Activated T-cell treated with anti-CD3 and anti-CD28 coated beads for 48 hours (primary cell): ENCODE results near the gene CCDC88A.
A peak's percentile ranks its signal among the peaks of the same experiment; 100 is the strongest.
"Not testable (repeated sequence)": the region's sequence is repeated elsewhere in the genome, so short reads cannot be mapped to it uniquely, and the experiment has no call there.

ENCODE experiments used
- DNase-seq: peaks from one replicate; pipeline ENCODE4 v3.0.0-alpha.2; 2020; ENCODE audit warnings: low read depth

Gene CCDC88A, protein sequence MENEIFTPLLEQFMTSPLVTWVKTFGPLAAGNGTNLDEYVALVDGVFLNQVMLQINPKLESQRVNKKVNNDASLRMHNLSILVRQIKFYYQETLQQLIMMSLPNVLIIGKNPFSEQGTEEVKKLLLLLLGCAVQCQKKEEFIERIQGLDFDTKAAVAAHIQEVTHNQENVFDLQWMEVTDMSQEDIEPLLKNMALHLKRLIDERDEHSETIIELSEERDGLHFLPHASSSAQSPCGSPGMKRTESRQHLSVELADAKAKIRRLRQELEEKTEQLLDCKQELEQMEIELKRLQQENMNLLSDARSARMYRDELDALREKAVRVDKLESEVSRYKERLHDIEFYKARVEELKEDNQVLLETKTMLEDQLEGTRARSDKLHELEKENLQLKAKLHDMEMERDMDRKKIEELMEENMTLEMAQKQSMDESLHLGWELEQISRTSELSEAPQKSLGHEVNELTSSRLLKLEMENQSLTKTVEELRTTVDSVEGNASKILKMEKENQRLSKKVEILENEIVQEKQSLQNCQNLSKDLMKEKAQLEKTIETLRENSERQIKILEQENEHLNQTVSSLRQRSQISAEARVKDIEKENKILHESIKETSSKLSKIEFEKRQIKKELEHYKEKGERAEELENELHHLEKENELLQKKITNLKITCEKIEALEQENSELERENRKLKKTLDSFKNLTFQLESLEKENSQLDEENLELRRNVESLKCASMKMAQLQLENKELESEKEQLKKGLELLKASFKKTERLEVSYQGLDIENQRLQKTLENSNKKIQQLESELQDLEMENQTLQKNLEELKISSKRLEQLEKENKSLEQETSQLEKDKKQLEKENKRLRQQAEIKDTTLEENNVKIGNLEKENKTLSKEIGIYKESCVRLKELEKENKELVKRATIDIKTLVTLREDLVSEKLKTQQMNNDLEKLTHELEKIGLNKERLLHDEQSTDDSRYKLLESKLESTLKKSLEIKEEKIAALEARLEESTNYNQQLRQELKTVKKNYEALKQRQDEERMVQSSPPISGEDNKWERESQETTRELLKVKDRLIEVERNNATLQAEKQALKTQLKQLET (N-terminal part only)

DNA sequence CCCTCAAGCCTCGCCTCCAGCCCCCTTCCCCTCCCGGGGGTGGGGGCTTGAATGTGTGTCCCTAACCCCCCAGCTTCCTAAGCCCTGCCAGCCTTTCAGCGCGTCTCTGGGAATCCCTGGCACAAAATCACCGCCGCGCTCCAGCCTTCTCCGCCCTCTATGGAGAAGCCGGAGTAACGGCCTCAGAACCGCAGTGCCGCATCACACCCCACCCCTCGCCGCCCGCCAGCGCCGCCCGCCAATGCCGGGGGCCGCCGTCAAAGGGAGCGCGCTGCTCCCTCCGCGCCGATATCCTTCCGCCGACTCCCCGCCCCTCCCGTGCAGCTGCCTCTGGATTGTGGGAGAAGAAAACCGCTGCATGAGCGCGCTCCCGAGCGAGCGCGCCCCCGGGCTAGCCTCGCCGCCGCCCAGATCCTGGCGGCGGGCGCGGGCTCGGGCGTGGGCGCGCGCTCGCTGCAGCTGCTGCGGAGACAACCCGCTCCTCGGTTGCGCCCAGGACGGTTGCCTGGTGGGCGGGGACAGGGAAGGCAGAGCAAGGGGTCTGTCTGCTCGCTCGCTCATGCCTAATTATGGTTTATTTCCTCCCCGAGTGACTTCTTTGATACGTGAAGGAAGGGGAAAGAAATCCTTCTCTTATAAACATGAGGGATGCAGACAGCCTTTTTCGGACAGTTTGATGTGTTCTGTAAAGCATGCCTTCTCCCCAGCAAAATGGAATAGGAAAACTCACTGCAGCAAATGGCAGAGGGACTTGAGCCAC lies at the start of gene CCDC88A:
Gene CCDC88A, minus strand, starts transcription at position 178 of the 760 bp plus-strand sequence. CDS start 777 bp downstream, outside the sequence.
- DNase-seq: peak; percentile 87

DNA sequence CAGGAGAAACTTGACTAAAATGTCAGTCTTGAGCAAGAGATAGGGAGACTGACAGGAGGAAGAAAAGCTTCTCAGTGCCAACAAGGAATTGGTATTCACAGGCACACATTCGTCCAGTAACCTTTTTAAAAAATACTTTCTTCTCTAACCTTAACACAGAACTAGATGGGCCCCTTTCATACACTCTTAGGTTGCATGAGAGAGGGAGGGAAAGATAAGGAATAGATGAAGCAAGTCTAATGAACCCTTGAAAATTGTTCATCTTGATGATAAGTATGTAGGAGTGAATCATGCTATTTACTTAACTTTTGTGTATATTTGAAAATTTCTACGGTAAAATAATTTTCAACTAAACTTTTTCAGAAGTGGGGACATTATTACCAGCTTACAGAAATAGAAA lies 42.0 kb upstream of the CCDC88A start:
- DNase-seq: no peak

DNA sequence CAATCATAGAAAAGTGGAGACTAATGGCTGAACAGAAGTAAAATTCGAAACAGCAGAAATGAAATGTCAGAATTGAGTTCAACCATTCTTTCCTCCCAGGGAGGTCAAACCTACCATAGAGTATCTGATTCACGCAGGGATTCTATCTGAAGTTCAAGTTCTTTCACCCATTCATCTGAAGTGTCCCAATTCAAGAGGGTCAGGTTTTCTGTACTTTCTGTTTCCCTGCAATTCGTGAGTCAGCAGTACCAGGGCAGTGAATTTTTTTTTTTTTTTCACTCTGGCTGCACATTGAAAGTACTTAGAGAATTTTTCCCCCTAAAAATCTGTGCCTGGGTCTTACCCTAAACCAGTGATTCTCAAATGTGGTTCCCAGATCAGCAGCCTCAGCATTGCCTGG lies 40.9 kb upstream of the CCDC88A start:
- no peak for DNase-seq

DNA sequence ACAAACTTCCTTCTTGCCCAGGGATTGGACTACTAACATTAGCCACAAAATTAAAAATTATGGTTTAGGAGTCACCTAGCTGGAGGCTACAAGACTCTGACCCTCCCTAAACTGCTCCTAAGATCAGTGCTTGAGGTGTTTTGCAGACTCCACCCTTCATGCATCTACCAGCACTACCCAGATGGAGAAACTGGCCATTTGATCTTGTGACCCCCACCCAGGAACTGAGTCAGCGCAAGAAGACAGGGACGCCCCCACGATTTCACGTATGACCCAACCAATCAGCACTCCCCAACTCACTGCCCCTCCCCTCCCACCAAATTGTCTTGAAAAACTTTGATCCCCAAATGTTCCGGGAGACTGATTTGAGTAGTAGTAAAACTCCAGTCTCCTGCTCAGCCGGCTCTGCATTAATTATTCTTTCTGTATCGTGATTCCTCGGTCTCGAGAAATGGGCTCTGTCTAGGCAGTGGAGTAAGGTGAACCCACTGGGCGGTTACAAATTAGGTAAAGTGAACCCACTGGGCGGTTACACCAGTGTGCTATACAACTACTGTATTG lies 40.1 kb upstream of the CCDC88A start:
- DNase-seq: no peak

DNA sequence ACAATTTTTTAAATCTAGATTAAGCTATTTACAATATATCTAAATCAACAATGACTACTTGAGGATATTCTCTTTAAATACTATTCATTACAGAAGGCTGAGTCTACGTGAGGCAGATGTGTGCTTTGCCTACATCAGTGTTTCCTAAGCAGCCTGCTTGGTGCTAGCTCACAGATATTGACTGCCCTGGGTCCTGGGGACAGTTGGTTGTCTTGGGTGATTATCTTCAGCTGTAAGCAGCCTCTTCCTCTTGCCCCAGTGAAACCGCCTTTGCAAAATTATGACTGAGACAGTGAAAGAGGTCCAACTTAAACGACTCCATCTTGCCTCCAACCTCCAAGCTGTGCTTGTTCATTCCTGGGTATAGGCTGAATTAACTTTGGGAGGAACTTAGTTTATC lies 39.6 kb upstream of the CCDC88A start:
- no peak for DNase-seq

DNA sequence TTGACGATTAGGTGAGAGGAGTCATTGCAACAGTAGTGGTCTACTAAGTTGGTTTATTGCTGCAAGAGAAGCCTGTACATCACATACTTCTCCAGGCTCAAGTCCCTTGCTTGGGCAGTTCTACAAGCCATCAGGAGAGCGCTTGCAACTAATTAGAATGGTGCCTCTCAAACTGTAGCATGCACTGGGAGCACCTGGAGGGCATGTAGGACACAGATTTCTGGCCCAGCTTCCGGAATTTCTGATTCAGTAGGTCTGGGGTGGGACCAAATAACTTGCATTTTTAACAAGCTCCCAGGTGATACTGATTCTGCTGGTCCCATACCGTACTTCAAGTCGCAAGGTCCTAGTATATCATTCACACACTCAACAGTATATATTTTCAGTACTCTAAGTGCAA lies 34.5 kb upstream of the CCDC88A start:
- DNase-seq: no peak

DNA sequence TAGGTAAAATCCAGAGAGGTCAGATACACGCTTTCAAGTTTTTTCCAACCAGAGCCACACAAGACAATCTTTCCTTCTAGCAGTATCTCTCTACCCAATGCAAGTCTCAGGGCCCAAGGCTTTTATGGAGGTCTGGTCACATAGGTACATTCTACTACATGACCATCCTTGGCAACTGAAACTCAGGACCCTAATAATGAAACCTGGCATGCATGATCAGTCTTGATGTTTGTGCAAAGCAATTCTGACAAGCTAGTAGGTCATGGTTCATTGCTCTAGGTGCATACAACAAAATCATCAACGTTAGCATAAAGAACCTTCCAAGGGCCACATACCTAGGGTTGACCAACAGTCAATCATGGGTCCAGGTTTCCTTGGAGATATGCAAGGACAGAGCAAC lies 33.2 kb upstream of the CCDC88A start:
- no peak for DNase-seq

DNA sequence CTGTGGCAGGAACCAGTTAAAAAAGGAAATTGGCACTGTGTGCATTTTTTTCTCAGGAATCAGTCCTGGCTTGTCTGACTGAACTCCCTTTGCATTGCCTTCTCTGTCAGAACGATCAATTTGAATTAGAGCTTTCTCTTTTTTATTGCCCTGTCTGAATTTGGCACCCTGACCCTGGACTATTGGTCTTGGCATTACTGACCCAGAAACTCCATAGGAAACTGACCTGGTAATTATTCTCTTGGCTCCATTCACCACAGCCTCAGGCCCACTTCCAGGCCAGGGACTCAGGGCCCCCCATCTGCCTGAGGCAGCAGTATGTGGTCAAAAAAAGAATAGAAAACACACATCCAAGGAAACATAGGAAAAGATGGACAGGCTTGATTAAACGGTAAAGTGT lies 32.0 kb upstream of the CCDC88A start:
- no peak for DNase-seq

DNA sequence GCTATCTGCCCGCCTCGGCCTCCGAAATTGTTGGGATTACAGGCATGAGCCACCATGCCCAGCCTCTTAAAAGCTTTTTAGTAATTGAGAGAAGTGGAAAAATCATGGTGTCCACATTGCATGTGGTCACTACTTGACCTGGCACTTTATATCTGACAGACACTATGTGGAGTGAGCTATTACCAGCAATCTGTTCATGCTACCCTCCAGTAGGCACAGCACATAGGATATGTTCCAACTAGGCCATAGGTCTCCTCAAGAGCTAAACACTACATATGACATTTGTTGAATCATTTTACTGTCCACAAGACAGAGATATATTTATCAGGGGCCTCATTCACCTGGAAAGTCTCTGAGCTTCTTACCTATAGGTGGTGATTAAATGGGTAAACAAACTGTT lies 30.4 kb upstream of the CCDC88A start:
- not testable (repeated sequence) for DNase-seq

DNA sequence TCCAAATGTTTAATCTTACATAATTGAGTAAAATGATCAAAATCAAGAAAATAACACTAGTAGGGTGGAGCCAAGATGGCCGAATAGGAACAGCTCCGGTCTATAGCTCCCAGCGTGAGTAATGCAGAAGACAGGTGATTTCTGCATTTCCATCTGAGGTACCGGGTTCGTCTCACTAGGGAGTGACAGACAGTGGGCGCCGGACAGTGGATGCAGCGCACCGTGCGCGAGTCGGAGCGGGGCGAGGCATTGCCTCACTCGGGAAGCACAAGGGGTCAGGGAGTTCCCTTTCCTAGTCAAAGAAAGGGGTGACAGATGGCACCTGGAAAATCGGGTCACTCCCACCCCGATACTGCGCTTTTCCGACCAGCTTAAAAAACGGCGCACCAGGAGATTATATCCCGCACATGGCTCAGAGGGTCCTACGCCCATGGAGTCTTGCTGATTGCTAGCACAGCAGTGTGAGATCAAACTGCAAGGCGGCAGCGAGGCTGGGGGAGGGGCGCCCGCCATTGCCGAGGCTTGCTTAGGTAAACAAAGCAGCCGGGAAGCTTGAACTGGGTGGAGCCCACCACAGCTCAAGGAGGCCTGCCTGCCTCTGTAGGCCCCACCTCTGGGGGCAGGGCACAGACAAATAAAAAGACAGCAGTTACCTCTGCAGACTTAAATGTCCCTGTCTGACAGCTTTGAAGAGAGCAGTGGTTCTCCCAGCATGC lies 22.5 kb upstream of the CCDC88A start:
- DNase-seq: not testable (repeated sequence)

DNA sequence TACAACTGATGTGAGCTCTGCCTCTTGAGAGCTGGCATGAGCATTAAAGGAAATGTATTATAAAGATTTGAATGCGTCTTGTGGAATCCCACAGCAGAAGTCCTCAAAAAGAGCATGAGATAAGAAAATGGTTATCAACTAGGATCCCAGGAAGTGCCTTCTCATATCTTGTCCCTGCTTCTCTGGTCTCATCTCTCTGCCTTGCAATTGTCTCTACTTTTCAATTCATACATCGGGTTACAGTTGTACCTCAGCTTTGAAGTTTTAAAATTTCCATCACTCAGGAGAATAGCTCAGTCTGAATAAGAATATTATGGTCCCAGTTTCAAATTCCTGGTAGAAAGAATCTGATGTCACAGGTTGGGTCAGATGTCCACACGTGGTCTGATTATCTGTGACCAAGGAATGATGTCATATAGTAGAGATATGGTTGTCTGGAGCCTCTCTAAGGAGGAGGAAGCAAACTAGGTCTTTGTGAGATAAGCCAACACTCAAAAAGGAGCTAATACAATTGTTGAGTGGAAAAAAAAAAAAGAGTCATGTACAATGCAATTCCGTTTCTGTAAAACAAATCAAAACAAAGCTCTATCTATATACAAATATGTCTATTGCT lies 21.7 kb upstream of the CCDC88A start:
- no peak for DNase-seq

DNA sequence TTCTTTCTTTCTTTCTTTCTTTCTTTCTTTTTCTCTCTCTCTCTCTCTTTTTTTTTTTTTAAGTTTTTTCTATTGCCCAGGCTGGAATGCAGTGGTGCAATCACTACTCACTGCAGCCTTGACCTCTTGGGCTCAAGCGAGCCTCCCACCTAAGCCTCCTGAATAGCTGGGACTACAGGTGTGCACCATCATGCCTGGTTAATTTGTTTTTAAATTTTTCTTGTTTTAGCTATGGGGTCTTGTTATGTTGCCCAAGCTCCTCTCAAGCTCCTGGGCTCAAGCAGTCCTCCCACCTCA lies 19.4 kb upstream of the CCDC88A start:
- DNase-seq: no peak

DNA sequence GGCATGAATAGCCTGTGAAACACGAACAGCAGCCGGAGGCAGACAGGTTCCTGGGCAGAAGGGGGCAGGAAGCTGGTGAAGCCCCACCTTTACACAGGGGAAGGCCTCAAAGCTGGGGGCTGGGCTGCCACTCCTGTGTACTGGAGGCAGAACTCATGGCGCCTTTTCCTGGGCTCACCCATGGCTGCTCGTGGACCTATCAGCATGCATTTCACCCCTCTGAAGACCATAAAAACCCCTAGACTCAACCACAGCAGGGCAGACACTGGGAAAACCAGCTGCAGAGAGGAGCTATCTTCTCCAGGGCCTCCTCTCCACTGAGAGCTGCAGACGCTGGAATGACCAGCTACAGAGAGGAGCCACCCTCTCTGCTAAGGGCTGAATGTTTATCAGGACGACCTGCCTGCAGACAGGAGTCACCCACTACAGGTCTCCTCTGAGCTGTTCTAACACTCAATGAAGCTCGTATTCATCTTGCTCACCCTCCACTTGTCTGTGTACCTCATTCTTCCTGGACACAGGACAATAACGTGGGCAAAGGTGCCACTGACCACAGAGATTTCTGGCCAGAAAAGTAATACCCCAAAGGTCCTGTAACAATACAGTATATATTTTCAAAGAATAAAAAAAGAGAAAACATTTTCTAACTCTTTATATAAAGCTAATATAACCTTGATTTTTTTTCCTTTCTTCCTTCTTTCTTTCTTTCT lies 18.9 kb upstream of the CCDC88A start:
- no peak for DNase-seq

DNA sequence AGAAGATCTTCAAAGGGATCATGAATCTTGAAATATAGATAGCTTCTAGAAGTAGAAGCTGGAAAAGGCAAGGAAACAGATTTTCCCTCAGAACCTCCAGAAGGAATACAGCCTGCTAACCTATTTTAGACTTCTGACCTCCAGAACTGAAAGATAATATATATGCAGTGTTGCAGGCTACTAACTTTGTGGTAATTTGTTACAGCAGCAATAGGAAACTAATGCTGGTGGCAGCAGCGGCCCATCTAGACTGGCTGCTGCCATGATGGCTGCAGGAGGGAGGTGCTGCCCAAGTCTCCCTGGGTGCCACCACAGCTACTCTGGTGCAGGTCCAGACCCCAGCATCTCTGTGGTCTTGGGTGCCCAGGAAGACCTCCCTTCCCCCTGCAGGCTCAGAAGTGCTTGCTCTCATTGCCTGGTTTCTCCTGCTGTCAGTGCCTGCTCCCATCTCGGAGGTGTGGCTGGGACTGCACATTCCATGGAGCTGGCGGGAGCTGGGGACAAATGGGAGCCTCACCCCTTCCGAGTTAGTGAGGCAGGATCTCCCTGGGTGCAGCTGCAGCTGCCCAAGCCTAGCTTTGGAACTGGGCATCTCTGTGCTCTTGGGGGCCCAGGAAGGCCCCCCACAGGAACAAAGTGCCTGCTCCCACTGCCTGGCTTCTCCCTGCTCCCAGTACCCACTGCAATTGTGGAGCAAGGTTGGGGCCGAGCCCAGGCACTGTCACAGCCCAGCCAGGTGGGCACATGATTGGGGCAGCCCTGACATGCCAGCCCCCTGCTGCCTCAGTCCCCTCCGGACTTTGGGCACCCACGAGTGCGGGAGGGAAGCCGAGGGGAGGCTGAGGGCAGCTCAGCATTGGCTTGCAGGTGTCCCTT lies 18.1 kb upstream of the CCDC88A start:
- DNase-seq: no peak

DNA sequence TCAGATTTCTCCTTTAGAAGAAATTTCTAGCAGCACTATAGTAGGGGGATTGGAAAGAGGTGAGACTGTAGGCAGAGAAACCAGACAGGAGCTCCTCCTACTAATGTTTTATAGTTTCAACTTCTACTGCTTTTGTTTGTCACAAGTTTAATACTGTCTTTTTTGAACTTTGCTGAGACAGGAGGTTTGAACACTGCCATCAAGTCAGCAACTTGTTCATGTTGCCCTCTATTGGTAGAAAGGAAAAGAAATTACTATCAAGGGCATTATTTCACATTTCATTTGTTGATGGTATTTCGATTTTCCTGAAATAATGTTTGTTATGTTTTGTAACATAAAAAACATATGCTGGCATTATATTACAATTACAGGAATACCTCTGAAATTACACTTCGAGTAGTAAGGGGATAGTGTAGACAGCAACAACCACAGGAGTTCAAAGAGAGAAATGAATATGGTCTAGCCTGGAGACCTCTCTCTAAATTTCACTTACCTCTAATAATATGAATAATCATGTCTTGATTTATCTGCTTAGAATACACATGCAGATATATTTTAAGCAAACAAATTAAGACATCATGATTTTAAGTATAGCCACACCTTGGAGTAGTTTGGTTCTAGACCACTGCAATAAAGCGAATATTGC lies 12.4 kb upstream of the CCDC88A start:
- DNase-seq: no peak

DNA sequence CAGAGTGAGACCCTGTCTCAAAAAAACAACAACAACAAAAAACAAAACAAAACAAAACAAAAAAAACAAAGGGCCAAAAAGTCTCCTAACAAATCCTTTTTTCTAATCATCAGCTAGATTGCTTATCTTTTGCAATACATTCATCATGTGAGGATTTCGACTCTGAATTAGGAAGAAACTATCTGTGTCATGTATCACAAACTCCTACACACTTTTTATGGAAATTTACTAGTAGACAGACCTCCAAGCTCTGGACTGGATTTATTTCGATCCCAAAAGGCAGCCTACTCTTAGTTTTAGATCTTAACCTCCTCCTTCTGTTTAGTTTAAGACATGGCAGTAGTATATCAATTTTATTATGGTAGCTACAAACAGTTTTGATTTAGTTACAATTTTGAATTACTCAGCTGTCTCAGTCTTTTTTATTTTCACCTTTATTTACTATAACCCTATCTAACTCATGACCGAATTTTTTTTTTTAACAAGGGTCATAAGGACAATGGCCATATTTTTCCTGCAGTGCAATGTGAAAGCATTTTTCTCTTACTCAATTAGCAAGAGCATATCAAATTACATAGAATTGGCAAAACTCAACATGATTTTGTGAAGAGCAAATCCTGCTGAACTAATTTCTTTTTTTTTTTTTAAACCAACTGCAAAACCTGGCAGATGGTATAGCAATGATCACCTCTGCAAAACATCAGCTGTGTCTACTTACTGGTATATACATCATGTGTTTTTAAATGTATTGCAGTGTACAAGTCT lies 10.7 kb upstream of the CCDC88A start:
- DNase-seq: no peak

DNA sequence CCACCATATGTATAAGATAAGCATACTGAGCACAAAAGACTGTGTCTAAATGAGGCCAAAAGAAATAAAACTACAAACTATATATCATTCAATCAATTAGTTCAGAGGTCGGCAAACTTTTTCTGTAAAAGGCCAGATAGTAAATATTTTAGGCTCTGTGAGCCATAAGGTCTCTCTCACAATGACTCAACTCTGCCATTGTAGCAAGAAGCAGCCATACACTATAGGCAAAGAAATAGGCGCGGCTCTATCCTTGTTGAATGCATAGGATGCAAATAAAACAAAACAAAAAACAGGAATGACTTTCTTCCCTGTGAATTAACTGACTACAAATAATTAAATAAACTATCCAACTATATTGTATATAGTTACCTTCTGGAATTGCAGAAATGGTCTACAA lies 8.6 kb upstream of the CCDC88A start:
- no peak for DNase-seq

DNA sequence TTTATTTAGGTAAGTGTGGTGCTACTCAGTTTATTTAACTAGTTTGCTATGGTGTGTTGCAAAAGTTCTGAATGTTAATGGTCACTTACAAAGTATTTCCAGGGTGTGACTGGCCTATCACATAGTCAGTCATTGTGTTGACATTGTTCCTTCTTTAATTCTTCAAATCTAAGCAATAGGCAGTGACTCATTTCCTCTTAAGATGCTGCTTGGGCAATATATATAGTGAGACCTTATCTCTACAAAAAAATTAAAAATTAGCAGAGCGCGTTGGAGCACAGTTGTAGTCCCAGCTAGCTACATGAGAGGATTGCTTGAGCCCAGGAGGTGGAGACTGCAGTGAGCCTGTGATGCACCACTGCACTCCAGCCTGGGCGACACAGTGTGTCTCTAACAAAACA lies 5.8 kb upstream of the CCDC88A start:
- no peak for DNase-seq
